Measurements from ENCODE around the gene MITF. TPM values are rescaled to one million over a fixed set of nuclear protein-coding genes. Genes with fewer than 3 reads are reported as not detected.

Gene MITF
- total RNA-seq, 1 experiment from 2014 or later = 1.9 TPM

- TF ChIP-seq, protein P1, sequence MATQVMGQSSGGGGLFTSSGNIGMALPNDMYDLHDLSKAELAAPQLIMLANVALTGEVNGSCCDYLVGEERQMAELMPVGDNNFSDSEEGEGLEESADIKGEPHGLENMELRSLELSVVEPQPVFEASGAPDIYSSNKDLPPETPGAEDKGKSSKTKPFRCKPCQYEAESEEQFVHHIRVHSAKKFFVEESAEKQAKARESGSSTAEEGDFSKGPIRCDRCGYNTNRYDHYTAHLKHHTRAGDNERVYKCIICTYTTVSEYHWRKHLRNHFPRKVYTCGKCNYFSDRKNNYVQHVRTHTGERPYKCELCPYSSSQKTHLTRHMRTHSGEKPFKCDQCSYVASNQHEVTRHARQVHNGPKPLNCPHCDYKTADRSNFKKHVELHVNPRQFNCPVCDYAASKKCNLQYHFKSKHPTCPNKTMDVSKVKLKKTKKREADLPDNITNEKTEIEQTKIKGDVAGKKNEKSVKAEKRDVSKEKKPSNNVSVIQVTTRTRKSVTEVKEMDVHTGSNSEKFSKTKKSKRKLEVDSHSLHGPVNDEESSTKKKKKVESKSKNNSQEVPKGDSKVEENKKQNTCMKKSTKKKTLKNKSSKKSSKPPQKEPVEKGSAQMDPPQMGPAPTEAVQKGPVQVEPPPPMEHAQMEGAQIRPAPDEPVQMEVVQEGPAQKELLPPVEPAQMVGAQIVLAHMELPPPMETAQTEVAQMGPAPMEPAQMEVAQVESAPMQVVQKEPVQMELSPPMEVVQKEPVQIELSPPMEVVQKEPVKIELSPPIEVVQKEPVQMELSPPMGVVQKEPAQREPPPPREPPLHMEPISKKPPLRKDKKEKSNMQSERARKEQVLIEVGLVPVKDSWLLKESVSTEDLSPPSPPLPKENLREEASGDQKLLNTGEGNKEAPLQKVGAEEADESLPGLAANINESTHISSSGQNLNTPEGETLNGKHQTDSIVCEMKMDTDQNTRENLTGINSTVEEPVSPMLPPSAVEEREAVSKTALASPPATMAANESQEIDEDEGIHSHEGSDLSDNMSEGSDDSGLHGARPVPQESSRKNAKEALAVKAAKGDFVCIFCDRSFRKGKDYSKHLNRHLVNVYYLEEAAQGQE (IDR thresholded peaks at IDR 0.05; ENCODE audit: low read depth) = no peak
- TF ChIP-seq ELF1 (IDR thresholded peaks at IDR 0.05; ENCODE audit: borderline replicate concordance, low read depth) (no peak), ZNF274 (IDR thresholded peaks at IDR 0.05; ENCODE audit: low read depth, low read length) (no peak), JUND (IDR thresholded peaks at IDR 0.05) (no peak)
Measured at GRCh38 chr3:69821133-69821532, 81.9 kb downstream of the MITF start (continued).

- ChIA-PET RAD21 (ENCODE audit: low non-redundant PET in 1 of 2, low total read pairs in 2 of 2, uncharacterized antibody in 2 of 2, unreplicated experiment in 2 of 2) (no interaction called here), CTCF (no interaction called here), POLR2A (no interaction called here)
- H3K9ac ChIP-seq (ENCODE audit: low read length) = no peak overlapping the region
- no peak for DNase-seq (ENCODE audit: low read depth, low spot score)
- intact Hi-C loops (cut with micrococcal nuclease) = no loop called here
- H3K79me2 ChIP-seq (ENCODE audit: insufficient read depth, low read length) = no peaks in the 10 kb centered on the region
- no peak overlapping the region for H3K4me2 ChIP-seq (ENCODE audit: low read length)
- ATAC-seq = no peak
- TF ChIP-seq YY1 (IDR thresholded peaks at IDR 0.05; ENCODE audit: extremely low read depth, insufficient replicate concordance, low read depth, low read length) = no peak
- TF ChIP-seq ELF1 (IDR thresholded peaks at IDR 0.05; ENCODE audit: borderline replicate concordance, low read depth) = no peak
- no peak for TF ChIP-seq SP1 (IDR thresholded peaks at IDR 0.05; ENCODE audit: low read depth)
- no peak for TF ChIP-seq SIN3A (IDR thresholded peaks at IDR 0.05; ENCODE audit: low read depth)
- no peak for TF ChIP-seq JUND (IDR thresholded peaks at IDR 0.05)
- TF ChIP-seq CTCF (IDR thresholded peaks at IDR 0.05 in 2 of 3, conservative IDR thresholded peaks at IDR 0.05 in 1 of 3; ENCODE audit: borderline replicate concordance in 1 of 3, insufficient read depth in 1 of 3, low read depth in 2 of 3, low read length in 2 of 3) = no peak
- TF ChIP-seq FOSL1 (IDR thresholded peaks at IDR 0.05; ENCODE audit: low read depth) = no peak
- TF ChIP-seq POLR2AphosphoS5 (IDR thresholded peaks at IDR 0.05; ENCODE audit: low read depth, low read length) = no peak
- TF ChIP-seq ZFX (IDR thresholded peaks at IDR 0.05) = no peak
- no peak for TF ChIP-seq TCF7L2 (IDR thresholded peaks at IDR 0.05; ENCODE audit: borderline replicate concordance, extremely low read depth, insufficient read depth, insufficient read length)
- TF ChIP-seq, protein P1 (IDR thresholded peaks at IDR 0.05; ENCODE audit: low read depth) = no peak
- no peak for TF ChIP-seq MAX (IDR thresholded peaks at IDR 0.05)
- TF ChIP-seq CBX3 (IDR thresholded peaks at IDR 0.05; ENCODE audit: low read depth) = no peak
- no peak for TF ChIP-seq ATF3 (IDR thresholded peaks at IDR 0.05)
- no peak for TF ChIP-seq SRF (IDR thresholded peaks at IDR 0.05; ENCODE audit: low read depth)
- H3K9me2 ChIP-seq (ENCODE audit: insufficient read depth) = no peaks in the 10 kb centered on the region
- no peak overlapping the region for H3K4me3 ChIP-seq (replicated peaks in 1 of 2; ENCODE audit: low read depth in 1 of 2, low read length in 2 of 2)
- no peaks in the 10 kb centered on the region for H4K20me1 ChIP-seq (ENCODE audit: insufficient read depth)
- H3K27ac ChIP-seq (ENCODE audit: low read depth, low read length) = no peak overlapping the region
- H2AFZ ChIP-seq (ENCODE audit: low read depth, low read length, poor library complexity, severe bottlenecking) = no peak overlapping the region
- H3K36me3 ChIP-seq (ENCODE audit: control insufficient read depth in 1 of 2, insufficient read depth in 2 of 2, low read length in 2 of 2) = no peaks in the 10 kb centered on the region
- no peaks in the 10 kb centered on the region for H3K9me3 ChIP-seq (ENCODE audit: control insufficient read depth in 1 of 2, insufficient read depth in 1 of 2, low read depth in 1 of 2, low read length in 2 of 2)
- H3K27me3 ChIP-seq (ENCODE audit: insufficient read depth, low read length) = no peaks in the 10 kb centered on the region
- no peaks in the 10 kb centered on the region for H3K4me1 ChIP-seq (ENCODE audit: control insufficient read depth in 1 of 2, insufficient read depth in 2 of 2, low read length in 2 of 2)
- no TSS peak for BruUV-seq (replicated peaks)
Measured at GRCh38 chr3:69823743-69824142, 84.5 kb downstream of the MITF start.

Measured in HCT116 (cell line).